SK-N-MC (cell line): ENCODE measurements around the gene UNC5C.

Experiments used
- EZH2 ChIP-seq: fragments of 200-600 bp; sonication (generic); IDR thresholded peaks from one replicate; pipeline ENCODE4 v1.6.1; 2017; ENCODE audit warnings: antibody characterized with exemption
- POLR2AphosphoS5 ChIP-seq: IDR thresholded peaks from 2 replicates; pipeline ENCODE4 v1.6.1; 2012; ENCODE audit warnings: mild to moderate bottlenecking, low read depth, low read length, borderline replicate concordance

- TF ChIP-seq EZH2 (no peak), POLR2AphosphoS5 (no peak)
Measured at GRCh38 chr4:95426455-95426854, 122.3 kb downstream of the UNC5C start.
